A549 (cell line): ENCODE measurements around the gene MAGI2. TPM values are rescaled to one million over a fixed set of nuclear protein-coding genes. Genes with fewer than 3 reads are reported as not detected.

ENCODE experiments used
- ATAC-seq, 2 experiments: fragments of 200-7000 bp in 1 of 2; fragments of >200 bp in 1 of 2; cut with Nextera tagmentation in 1 of 2; cut with Tn5 transposase in 1 of 2; 3 replicates each; pipeline versions ENCODE4 v1.8.0 to v1.9.1; 2018 to 2020; ENCODE audit warnings: mild to moderate bottlenecking in 1 of 2, moderate library complexity in 1 of 2
- CTCF ChIA-PET: fragments of 300-600 bp; sonication (Branson Sonifier 250); formaldehyde crosslinking; extraction: SDS; loops from one replicate; lab custom pipeline; 2021; ENCODE audit warnings: antibody characterized with exemption, inconsistent platforms; lab: Yijun Ruan, JAX
- POLR2A ChIA-PET: fragments of 350-600 bp; formaldehyde crosslinking; extraction: SDS; loops from one replicate; lab custom pipeline; 2021; ENCODE audit warnings: antibody characterized with exemption, inconsistent platforms; lab: Yijun Ruan, JAX
- DNase-seq, 2 experiments: peaks; one replicate each; pipeline versions ENCODE4 v3.0.0 to v3.0.0-alpha.2; 2011 to 2016; ENCODE audit warnings: low read depth in 1 of 2, low spot score in 1 of 2
- FAIRE-seq: peaks from 2 replicates; lab custom pipeline; 2011; peaks lifted over from hg19 to GRCh38; lab: Jason Lieb, UNC
- H3K27ac ChIP-seq, 2 experiments: fragments of >200 bp; sonication (Bioruptor Twin); formaldehyde crosslinking; 3 replicates each; pipeline ENCODE4 v1.5.1; 2016 to 2017
- H3K4me1 ChIP-seq: fragments of >200 bp; sonication (Bioruptor Twin); formaldehyde crosslinking; 3 replicates; pipeline ENCODE4 v1.6.1; 2016
- H3K4me2 ChIP-seq: fragments of >200 bp; sonication (Bioruptor Twin); formaldehyde crosslinking; 3 replicates; pipeline ENCODE4 v1.6.1; 2016
- H3K4me3 ChIP-seq: fragments of >200 bp; sonication (Bioruptor Twin); formaldehyde crosslinking; 3 replicates; pipeline ENCODE4 v1.5.1; 2016
- H3K9me3 ChIP-seq: fragments of >200 bp; sonication (Bioruptor Twin); formaldehyde crosslinking; 3 replicates; pipeline ENCODE4 v1.6.1; 2016
- CEBPB ChIP-seq, 2 experiments: fragments of >200 bp in 1 of 2; sonication (Bioruptor Twin) in 1 of 2; formaldehyde crosslinking in 1 of 2; IDR thresholded peaks; 2 replicates each; pipeline ENCODE4 v1.6.1; 2012 to 2016
- CHD4 ChIP-seq: fragments of 200-600 bp; sonication (generic); IDR thresholded peaks from 2 replicates; pipeline ENCODE4 v1.6.1; 2016; ENCODE audit warnings: antibody characterized with exemption, mild to moderate bottlenecking, borderline replicate concordance
- CTCF ChIP-seq: fragments of >200 bp; sonication (Bioruptor Twin); formaldehyde crosslinking; IDR thresholded peaks from 3 replicates; pipeline ENCODE4 v1.5.1; 2016
- ELK1 ChIP-seq: fragments of 150-350 bp; IDR thresholded peaks from 2 replicates; pipeline ENCODE4 v1.6.1; 2014; ENCODE audit warnings: low read depth, mild to moderate bottlenecking, low read length
- FOSB ChIP-seq: fragments of 250-450 bp; sonication (Bioruptor Pico); IDR thresholded peaks from 2 replicates; pipeline ENCODE4 v1.5.0; 2020; ENCODE audit warnings: mild to moderate bottlenecking, moderate library complexity
- FOSL2 ChIP-seq, 2 experiments: fragments of 450-650 bp in 1 of 2; fragments of >200 bp in 1 of 2; sonication (Bioruptor Twin) in 1 of 2; formaldehyde crosslinking; IDR thresholded peaks; 2 replicates each; pipeline versions ENCODE4 v1.5.0 to v1.6.1; 2016 to 2020; ENCODE audit warnings: mild to moderate bottlenecking in 1 of 2, moderate library complexity in 1 of 2
- HDAC2 ChIP-seq: fragments of 200-600 bp; sonication (generic); IDR thresholded peaks from 2 replicates; pipeline ENCODE4 v1.6.1; 2016
- HEYL ChIP-seq: fragments of 250-450 bp; sonication (Bioruptor Pico); IDR thresholded peaks from 2 replicates; pipeline ENCODE4 v1.8.0; 2021; ENCODE audit warnings: mild to moderate bottlenecking, moderate library complexity
- HMGXB4 ChIP-seq: fragments of 250-450 bp; sonication (Bioruptor Pico); IDR thresholded peaks from 2 replicates; pipeline ENCODE4 v1.5.0; 2021; ENCODE audit warnings: mild to moderate bottlenecking, moderate library complexity, borderline replicate concordance
- JUN ChIP-seq, 2 experiments: fragments of >200 bp; sonication (Bioruptor Twin); formaldehyde crosslinking; IDR thresholded peaks; 2 replicates in 1 of 2; 3 replicates in 1 of 2; pipeline ENCODE4 v1.6.1; 2016 to 2017
- KDM5A ChIP-seq: fragments of 200-600 bp; sonication (generic); IDR thresholded peaks from 2 replicates; pipeline ENCODE4 v1.6.1; 2016; ENCODE audit warnings: antibody characterized with exemption, mild to moderate bottlenecking
- MAFK ChIP-seq: fragments of 450-650 bp; IDR thresholded peaks from 2 replicates; pipeline ENCODE4 v1.6.1; 2014; ENCODE audit not compliant: partially characterized antibody
- MAZ ChIP-seq: fragments of 150-350 bp; IDR thresholded peaks from 2 replicates; pipeline ENCODE4 v1.6.1; 2014; ENCODE audit warnings: antibody characterized with exemption, low read depth, low read length, borderline replicate concordance
- MYC ChIP-seq: IDR thresholded peaks from 2 replicates; pipeline ENCODE4 v1.6.1; 2012; ENCODE audit warnings: mild to moderate bottlenecking, inconsistent platforms, low read length, improper control_type of control experiment, borderline replicate concordance
- NPAS2 ChIP-seq: fragments of 250-450 bp; sonication (Bioruptor Pico); IDR thresholded peaks from 2 replicates; pipeline ENCODE4 v1.8.0; 2022; ENCODE audit warnings: mild to moderate bottlenecking, moderate library complexity, borderline replicate concordance
- NR3C1 ChIP-seq: fragments of >200 bp; sonication (Bioruptor Twin); formaldehyde crosslinking; IDR thresholded peaks from 3 replicates; pipeline ENCODE4 v1.6.1; 2017
- PBX3 ChIP-seq: IDR thresholded peaks from 2 replicates; pipeline ENCODE4 v1.6.1; 2012
- PHF8 ChIP-seq: fragments of 200-600 bp; sonication (generic); IDR thresholded peaks from 2 replicates; pipeline ENCODE4 v1.6.1; 2016; ENCODE audit warnings: low read depth, mild to moderate bottlenecking, antibody characterized with exemption, moderate library complexity, borderline replicate concordance
- POLR2AphosphoS2 ChIP-seq: conservative IDR thresholded peaks from 2 replicates; pipeline ENCODE4 v1.6.1; 2012; ENCODE audit warnings: low read length, improper control_type of control experiment, inconsistent platforms
- RARB ChIP-seq: fragments of 250-450 bp; sonication (Bioruptor Pico); IDR thresholded peaks from 2 replicates; pipeline ENCODE4 v1.8.0; 2021; ENCODE audit warnings: mild to moderate bottlenecking, moderate library complexity
- RCOR1 ChIP-seq: fragments of 150-350 bp; IDR thresholded peaks from 2 replicates; pipeline ENCODE4 v1.6.1; 2014; ENCODE audit warnings: antibody characterized with exemption, low read length, low read depth
- SMC3 ChIP-seq: fragments of >200 bp; sonication (Bioruptor Twin); formaldehyde crosslinking; IDR thresholded peaks from 3 replicates; pipeline ENCODE4 v1.6.1; 2018; ENCODE audit warnings: inconsistent platforms
- TFCP2L1 ChIP-seq: fragments of 250-450 bp; sonication (Bioruptor Pico); IDR thresholded peaks from 2 replicates; pipeline ENCODE4 v1.5.0; 2021; ENCODE audit warnings: mild to moderate bottlenecking
- ZNF302 ChIP-seq: fragments of 250-450 bp; sonication (Bioruptor Pico); IDR thresholded peaks from 2 replicates; pipeline ENCODE4 v1.9.0; 2021; ENCODE audit warnings: inconsistent platforms, mild to moderate bottlenecking, moderate library complexity
- ZSCAN20 ChIP-seq: fragments of 250-450 bp; sonication (Bioruptor Pico); IDR thresholded peaks from 2 replicates; pipeline ENCODE4 v1.8.0; 2022; ENCODE audit warnings: mild to moderate bottlenecking, moderate library complexity
- WGBS: methylation state at CpG from one replicate; pipeline ENCODE4 v1.1.6; 2017; ENCODE audit errors: missing lambda C conversion rate; 5-methylcytosine and 5-hydroxymethylcytosine counted together
- polyA plus RNA-seq, 4 experiments: library from polyadenylated mRNA; depleted of rRNA in 3 of 4; stranded (reverse); fragments of >200 nt; fragmentation: RNase III in 1 of 4; extraction: RNeasy Plus Mini Kit Qiagen cat#74134 plus additional on column Dnase treatment in 1 of 4; gene quantifications; 2 replicates in 3 of 4; 3 replicates in 1 of 4; pipeline ENCODE4 v1.2.3, GENCODE V29; 2011 to 2017

MAGI2 gene
- polyA plus RNA-seq, 2 of the 4 experiments (the other 2 are of a cell fraction): 0.48 to 0.81 TPM

GRCh38 chr7:79458796-79459195 is 5.3 kb upstream of the MAGI2 start:
- Histone ChIP-seq H3K27ac (no peak overlapping the region), H3K9me3 (no peaks in the 10 kb centered on the region), H3K4me2 (no peak overlapping the region), H3K4me3 (no peak overlapping the region), H3K4me1 (peaks cover 33% of the 10 kb centered on the region)
- ChIA-PET POLR2A (no interaction called here), CTCF (no interaction called here)
- no peak for DNase-seq
- ATAC-seq: no peak
- TF ChIP-seq POLR2AphosphoS2: no peak
- no peak for TF ChIP-seq FOSB
- no peak for TF ChIP-seq CHD4
- no peak for TF ChIP-seq TFCP2L1 (CRISPR knock-in tag)
- no peak for TF ChIP-seq KDM5A
- TF ChIP-seq PHF8: no peak
- TF ChIP-seq MAFK: no peak
- TF ChIP-seq ZSCAN20 (CRISPR knock-in tag): no peak
- no peak for TF ChIP-seq PBX3
- no peak for TF ChIP-seq FOSL2 (IDR thresholded peaks at IDR 0.05)
- TF ChIP-seq FOSL2 (CRISPR knock-in tag; IDR thresholded peaks at IDR 0.05): no peak
- no peak for TF ChIP-seq MAZ
- no peak for TF ChIP-seq HDAC2
- TF ChIP-seq HEYL (CRISPR knock-in tag): no peak
- no peak for TF ChIP-seq CTCF
- TF ChIP-seq JUN (IDR thresholded peaks at IDR 0.05): no peak
- no peak for TF ChIP-seq SMC3
- TF ChIP-seq NR3C1: no peak
- no peak for TF ChIP-seq ZNF302
- TF ChIP-seq RCOR1: no peak
- TF ChIP-seq, all 56 proteins: peak for 0
- no peak for FAIRE-seq

- H3K4me3 ChIP-seq: no peak overlapping the region
- ATAC-seq (no peak), FAIRE-seq (no peak), DNase-seq (no peak)
- H3K9me3 ChIP-seq: no peaks in the 10 kb centered on the region
- CTCF ChIA-PET: interaction anchor here (1.0 kb wide), 1 partner anchor 12 kb away, joined by 3 read pairs; no protein-coding TSS in a partner anchor
- no peak overlapping the region for H3K4me2 ChIP-seq
- TF ChIP-seq ELK1: no peak
- TF ChIP-seq HMGXB4 (CRISPR knock-in tag): no peak
- TF ChIP-seq CEBPB (IDR thresholded peaks at IDR 0.05): no peak
- TF ChIP-seq NPAS2: no peak
- no peak for TF ChIP-seq SMC3
- no peak for TF ChIP-seq RARB (CRISPR knock-in tag)
- no peak for TF ChIP-seq MAFK
- no peak for TF ChIP-seq NR3C1
- no peak for TF ChIP-seq MYC
- TF ChIP-seq FOSL2 (IDR thresholded peaks at IDR 0.05): no peak
- no peak for TF ChIP-seq FOSL2 (CRISPR knock-in tag; IDR thresholded peaks at IDR 0.05)
- 84% methylated on average over 5 of the region's 5 CpGs for WGBS
- POLR2A ChIA-PET: no interaction called here
- H3K27ac ChIP-seq: no peak overlapping the region
- peaks cover 15% of the 10 kb centered on the region; the same call in 2 of the 3 replicates for H3K4me1 ChIP-seq
Measured at GRCh38 chr7:79455173-79455790, 1.8 kb upstream of the MAGI2 start.
